Activated CD4-positive, alpha-beta T cell treated with anti-CD3 and anti-CD28 coated beads, Interleukin-10, Interleukin-2, amounts not matched to agents 100 ng/mL and 50 ng/mL, durations not matched to agents 16 hours and 8 hours (primary cell): ENCODE data around the gene RAD51.

ENCODE experiments used
- DNase-seq: peaks from one replicate; pipeline ENCODE4 v3.0.0-alpha.2; 2020

The RAD51 gene

GRCh38 chr15:40722934-40723333 lies 28.0 kb downstream of the RAD51 start:
- no peak for DNase-seq

- DNase-seq: no peak
These were observed 28.9 kb downstream of the RAD51 start for GRCh38 chr15:40723919-40724318.

GRCh38 chr15:40731034-40731433 lies 36.1 kb downstream of the RAD51 start:
- DNase-seq: no peak

GRCh38 chr15:40736575-40736974 lies 41.6 kb downstream of the RAD51 start:
- no peak for DNase-seq

- no peak for DNase-seq
These were observed 42.1 kb downstream of the RAD51 start for GRCh38 chr15:40737048-40737447.

GRCh38 chr15:40739047-40739446 lies 44.1 kb downstream of the RAD51 start:
- no peak for DNase-seq

- DNase-seq: no peak
These were observed 44.9 kb downstream of the RAD51 start for GRCh38 chr15:40739854-40740253.

- DNase-seq: no peak
These were observed 48.5 kb downstream of the RAD51 start for GRCh38 chr15:40743485-40743901.

- DNase-seq: peak; percentile 87
These were observed 49.2 kb downstream of the RAD51 start for GRCh38 chr15:40743921-40744814.

- no peak for DNase-seq
These were observed 49.8 kb downstream of the RAD51 start for GRCh38 chr15:40744815-40745152.

GRCh38 chr15:40746916-40747418 lies 52.0 kb downstream of the RAD51 start:
- no peak for DNase-seq

- DNase-seq: no peak
These were observed 53.0 kb downstream of the RAD51 start for GRCh38 chr15:40747685-40748631.

GRCh38 chr15:40749151-40749630 lies 54.2 kb downstream of the RAD51 start:
- no peak for DNase-seq

- no peak for DNase-seq
These were observed 55.9 kb downstream of the RAD51 start for GRCh38 chr15:40750885-40751284.

- DNase-seq: no peak
These were observed 56.8 kb downstream of the RAD51 start for GRCh38 chr15:40751745-40752144.

GRCh38 chr15:40754574-40754882 lies 59.6 kb downstream of the RAD51 start:
- peak; percentile 28 for DNase-seq

- DNase-seq: peak; percentile 97
These were observed 60.2 kb downstream of the RAD51 start, which contains the start of gene RMDN3 for GRCh38 chr15:40754883-40755811. Gene RMDN3 (minus strand): TSS chr15:40755254. CDS start chr15:40754783, 471 bp downstream.

- DNase-seq: no peak
These were observed 60.8 kb downstream of the RAD51 start for GRCh38 chr15:40755812-40756208.

GRCh38 chr15:40756938-40757337 lies 62.0 kb downstream of the RAD51 start:
- no peak for DNase-seq

- DNase-seq: no peak
These were observed 65.0 kb downstream of the RAD51 start for GRCh38 chr15:40759961-40760360.

- DNase-seq: peak; percentile 45
These were observed 68.2 kb downstream of the RAD51 start for GRCh38 chr15:40762919-40763800.
